VCaP (cell line): ENCODE data around the gene DNASE1L1.

Source experiments
- H3K27ac ChIP-seq: fragments of 450-650 bp; 2 replicates; pipeline ENCODE4 v1.5.1; 2017
- TF ChIP-seq, protein P1 (sequence below): fragments of 450-650 bp; conservative IDR thresholded peaks from 2 replicates; pipeline ENCODE4 v1.5.1; 2017; ENCODE audit warnings: mild to moderate bottlenecking, moderate library complexity

DNASE1L1 gene

DNA sequence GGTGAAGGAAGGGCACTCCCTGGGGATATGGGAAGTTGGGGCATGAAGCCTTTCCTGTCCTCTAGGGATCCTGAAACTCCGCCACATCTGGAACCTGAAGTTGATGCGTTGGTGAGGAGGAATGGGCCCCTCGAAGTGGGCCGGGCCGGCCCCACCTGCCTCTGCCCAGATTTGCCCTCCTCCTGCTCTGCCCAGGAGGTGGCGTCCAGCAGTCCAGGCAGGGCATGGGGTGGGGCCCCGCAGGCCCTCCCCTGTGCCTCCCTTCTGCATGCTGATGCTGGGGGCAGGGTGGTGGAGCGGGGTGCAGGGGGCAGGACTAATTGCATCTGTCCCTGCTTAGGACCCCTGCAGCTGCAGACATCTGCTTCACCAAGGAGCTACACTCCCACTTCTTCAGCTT, 4.1 kb upstream of the DNASE1L1 start:
- H3K27ac ChIP-seq = no peak overlapping the region

DNA sequence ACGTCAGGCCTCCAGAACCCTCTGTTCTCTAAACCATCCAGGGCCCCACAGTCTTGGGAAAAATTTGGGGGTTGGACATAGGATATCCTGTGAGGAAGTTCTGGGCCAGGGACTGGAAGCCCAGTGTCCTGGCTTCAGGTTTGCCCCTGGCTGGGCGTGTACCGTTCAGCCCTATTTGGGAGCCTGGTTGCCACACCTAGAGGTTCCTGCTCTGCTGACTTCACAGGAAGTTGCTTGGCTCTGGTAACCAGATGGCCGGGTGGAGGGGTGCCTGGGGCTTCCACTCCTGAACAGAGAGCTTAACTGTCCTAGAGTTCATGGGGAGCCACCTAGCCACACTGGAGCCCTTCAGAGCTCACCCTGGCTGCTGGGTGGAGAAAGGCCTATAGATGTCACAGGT, 3.4 kb upstream of the DNASE1L1 start:
- H3K27ac ChIP-seq = peak overlapping the region; percentile 90

More for the DNA sequence above, 4.1 kb upstream of the DNASE1L1 start:
- TF ChIP-seq, protein P1, sequence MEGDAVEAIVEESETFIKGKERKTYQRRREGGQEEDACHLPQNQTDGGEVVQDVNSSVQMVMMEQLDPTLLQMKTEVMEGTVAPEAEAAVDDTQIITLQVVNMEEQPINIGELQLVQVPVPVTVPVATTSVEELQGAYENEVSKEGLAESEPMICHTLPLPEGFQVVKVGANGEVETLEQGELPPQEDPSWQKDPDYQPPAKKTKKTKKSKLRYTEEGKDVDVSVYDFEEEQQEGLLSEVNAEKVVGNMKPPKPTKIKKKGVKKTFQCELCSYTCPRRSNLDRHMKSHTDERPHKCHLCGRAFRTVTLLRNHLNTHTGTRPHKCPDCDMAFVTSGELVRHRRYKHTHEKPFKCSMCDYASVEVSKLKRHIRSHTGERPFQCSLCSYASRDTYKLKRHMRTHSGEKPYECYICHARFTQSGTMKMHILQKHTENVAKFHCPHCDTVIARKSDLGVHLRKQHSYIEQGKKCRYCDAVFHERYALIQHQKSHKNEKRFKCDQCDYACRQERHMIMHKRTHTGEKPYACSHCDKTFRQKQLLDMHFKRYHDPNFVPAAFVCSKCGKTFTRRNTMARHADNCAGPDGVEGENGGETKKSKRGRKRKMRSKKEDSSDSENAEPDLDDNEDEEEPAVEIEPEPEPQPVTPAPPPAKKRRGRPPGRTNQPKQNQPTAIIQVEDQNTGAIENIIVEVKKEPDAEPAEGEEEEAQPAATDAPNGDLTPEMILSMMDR = no peak

DNA sequence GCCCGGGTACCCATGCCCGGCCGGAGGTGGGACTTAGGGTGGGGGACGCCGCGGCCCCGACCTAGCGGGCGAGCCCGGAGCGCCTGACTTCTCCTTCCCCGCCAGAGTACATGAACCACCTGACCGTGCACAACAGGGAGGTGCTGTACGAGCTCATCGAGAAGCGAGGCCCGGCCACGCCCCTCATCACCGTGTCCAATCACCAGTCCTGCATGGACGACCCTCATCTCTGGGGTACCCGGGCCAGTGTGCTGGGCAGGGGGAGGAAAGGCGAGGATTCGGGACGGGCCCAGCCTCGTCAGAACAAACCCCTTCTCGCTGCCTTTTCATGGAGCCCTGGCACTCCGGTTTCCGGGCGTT, 2.9 kb upstream of the DNASE1L1 start:
- TF ChIP-seq, protein P1 = no peak
- peak overlapping the region; percentile 90 for H3K27ac ChIP-seq

More for the DNA sequence above, 3.4 kb upstream of the DNASE1L1 start:
- TF ChIP-seq, protein P1 = no peak

DNA sequence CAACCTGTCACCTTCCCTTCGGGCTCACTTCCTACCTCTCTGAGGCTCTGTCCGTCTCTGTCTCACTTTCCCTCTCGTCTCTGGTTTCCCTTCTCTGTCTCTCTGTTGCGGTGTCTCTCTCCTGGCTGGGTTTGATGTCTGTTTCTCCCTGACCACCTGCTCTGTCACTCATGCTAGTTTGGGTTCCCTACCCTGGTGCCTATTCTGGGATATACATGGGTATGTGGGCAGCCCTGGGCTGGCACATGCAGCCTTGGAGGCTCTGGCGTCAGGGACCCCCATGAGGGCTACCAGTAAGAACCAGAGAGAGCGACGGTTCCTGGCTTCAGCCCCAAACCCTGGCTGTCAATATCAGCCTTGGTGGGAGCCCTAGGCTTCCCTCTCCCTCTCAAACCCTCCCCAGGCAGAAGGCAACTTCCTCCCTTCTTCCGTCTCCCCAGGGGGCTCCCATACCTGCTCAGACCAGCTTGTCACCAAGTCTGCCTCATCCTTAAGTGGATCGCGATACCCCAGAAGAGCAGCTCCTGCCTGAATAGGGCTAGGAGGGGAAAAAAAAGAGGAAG, 314 bp downstream of the DNASE1L1 start:
- TF ChIP-seq, protein P1 = no peak
- no peak overlapping the region for H3K27ac ChIP-seq

DNA sequence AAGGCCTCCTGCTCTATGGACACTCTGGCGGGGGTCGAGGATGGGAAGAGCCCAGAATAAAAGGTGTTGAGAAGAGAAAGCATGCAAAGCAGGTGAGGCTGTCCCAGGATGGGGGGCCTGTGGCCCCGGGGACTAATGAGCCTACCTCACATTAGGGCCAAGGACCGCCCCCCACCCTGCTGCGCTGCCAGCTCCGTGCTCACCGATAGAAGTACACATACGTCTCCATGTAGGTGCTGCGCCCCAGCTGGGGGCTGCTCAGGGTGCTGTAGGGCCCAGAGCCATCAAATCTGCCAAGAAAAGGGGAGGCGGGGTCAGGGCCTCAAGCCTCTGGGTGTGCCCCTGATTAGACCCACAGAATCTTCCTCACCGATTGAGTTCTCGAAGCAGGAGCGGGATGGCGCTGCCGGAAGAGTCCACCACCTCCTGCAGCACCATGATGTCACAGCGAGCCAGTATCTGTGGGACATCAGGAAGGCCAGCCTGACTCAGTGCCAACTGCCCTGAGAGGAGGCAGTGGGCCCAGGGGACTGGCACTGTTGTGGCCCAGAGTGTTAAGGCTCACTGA, 4.3 kb downstream of the DNASE1L1 start:
- TF ChIP-seq, protein P1 = no peak
- no peak overlapping the region for H3K27ac ChIP-seq

DNA sequence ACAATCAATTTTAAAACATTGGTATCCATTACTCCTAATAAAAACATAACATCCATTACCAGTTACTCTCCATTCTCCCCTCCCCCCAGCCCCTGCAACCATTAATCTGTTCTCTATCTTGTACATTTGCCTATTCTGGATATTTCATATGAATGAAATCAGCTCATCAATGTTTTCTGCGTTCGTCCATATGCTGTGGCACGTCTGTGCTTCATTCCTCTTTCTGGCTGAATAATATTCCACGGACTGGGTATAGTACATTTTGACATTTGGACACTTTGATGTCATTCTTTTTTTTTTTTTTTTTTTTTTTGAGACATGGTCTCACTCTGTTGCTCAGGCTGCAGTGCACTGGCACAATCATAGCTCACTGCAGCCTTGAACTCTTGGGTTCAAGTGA, 5.2 kb downstream of the DNASE1L1 start:
- TF ChIP-seq, protein P1 = no peak
- no peak overlapping the region for H3K27ac ChIP-seq

DNA sequence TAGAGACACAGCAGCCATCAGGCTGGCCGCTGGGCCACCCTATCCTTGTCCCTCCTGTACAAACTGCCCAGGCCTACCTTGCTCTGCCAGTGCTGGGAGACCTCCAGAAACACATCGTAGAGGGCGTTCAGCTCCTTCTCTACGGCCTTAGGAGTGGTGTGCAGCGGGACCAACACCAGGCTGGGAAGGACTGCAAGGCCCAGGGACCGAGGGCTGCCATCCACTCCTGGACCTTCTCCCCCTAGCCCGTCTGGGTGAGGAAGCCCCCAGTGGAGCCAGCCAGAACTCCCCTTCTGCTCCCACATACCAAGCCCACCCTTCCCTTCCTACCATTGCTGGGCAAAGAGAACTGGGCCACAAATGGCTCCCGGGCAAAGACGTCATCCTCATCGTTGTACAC, 5.9 kb downstream of the DNASE1L1 start:
- TF ChIP-seq, protein P1 = no peak
- H3K27ac ChIP-seq = peak overlapping the region; percentile 97; the same call in 1 of the 2 replicates
